Kidney (tissue), 14 donors: ENCODE measurements around the gene PIANP. TPM values are rescaled to one million over a fixed set of nuclear protein-coding genes. Genes with fewer than 3 reads are reported as not detected.

Source experiments
- DNase-seq, 5 donors: peaks; one replicate each; pipeline ENCODE4 v3.0.0-alpha.2; 2013 to 2020
- FAIRE-seq: peaks from 2 replicates; lab custom pipeline; 2012; peaks lifted over from hg19 to GRCh38; lab: Jason Lieb, UNC
- H3K27ac ChIP-seq, 2 donors: one replicate each; pipeline ENCODE4 v1.7.0; 2013; ENCODE audit warnings: low read depth in 2 of 2, low read length in 2 of 2, inconsistent platforms in 1 of 2
- H3K27me3 ChIP-seq: one replicate; pipeline ENCODE4 v1.7.1; 2013; ENCODE audit warnings: low read length, inconsistent platforms; ENCODE audit not compliant: control insufficient read depth, insufficient read depth
- H3K36me3 ChIP-seq, 3 donors: one replicate each; pipeline versions ENCODE4 v1.7.0 to v1.7.1; 2013; ENCODE audit warnings: low read length in 3 of 3, control low read depth in 1 of 3, inconsistent platforms in 1 of 3; ENCODE audit not compliant: insufficient read depth in 3 of 3, control insufficient read depth in 2 of 3
- H3K4me1 ChIP-seq, 3 donors: one replicate each; pipeline versions ENCODE4 v1.7.0 to v1.7.1; 2013; ENCODE audit warnings: low read length in 3 of 3, inconsistent platforms in 1 of 3, low read depth in 1 of 3; ENCODE audit not compliant: control insufficient read depth in 2 of 3, insufficient read depth in 2 of 3
- H3K4me3 ChIP-seq, 3 donors: one replicate each; pipeline versions ENCODE4 v1.7.0 to v1.8.1; 2013; ENCODE audit warnings: low read length in 3 of 3, control low read depth in 1 of 3, inconsistent platforms in 1 of 3
- H3K9ac ChIP-seq, 3 donors: one replicate each; pipeline versions ENCODE4 v1.7.0 to v1.7.1; 2013; ENCODE audit warnings: low read length in 3 of 3, control low read depth in 1 of 3, inconsistent platforms in 1 of 3
- H3K9me3 ChIP-seq, 3 donors: one replicate each; pipeline versions ENCODE4 v1.7.0 to v1.7.1; 2013; ENCODE audit warnings: low read length in 3 of 3, control low read depth in 1 of 3, inconsistent platforms in 1 of 3; ENCODE audit not compliant: control insufficient read depth in 2 of 3, insufficient read depth in 1 of 3
- intact Hi-C: fragments of 100-400 bp; cut with DNase I; formaldehyde crosslinking; loops from one replicate; pipeline ENCODE4 v1.11.1; 2022
- polyA plus RNA-seq: library from polyadenylated mRNA; stranded (reverse); fragments of 350-450 nt; fragmentation: Illumina TruSeq; extraction: RNeasy Lipid Tissue Mini Kit (QIAGEN cat#74804); gene quantifications from one replicate; pipeline ENCODE4 v1.2.3, GENCODE V29; 2014; ENCODE audit warnings: low read depth, low replicate concordance; ENCODE audit not compliant: insufficient read depth
- total RNA-seq: library from RNA; stranded (reverse); fragmentation: NEBNext Ultra II Directional; extraction: Animal tissue kit (Norgen Biotek cat#: 25700); gene quantifications from one replicate; pipeline ENCODE4 v1.2.1, GENCODE V29; 2021
- TF ChIP-seq, protein P1 (sequence below): IDR thresholded peaks from 3 replicates; pipeline ENCODE4 v1.5.1; 2012; ENCODE audit warnings: mild to moderate bottlenecking, moderate library complexity, borderline replicate concordance; ENCODE audit not compliant: insufficient read depth; ENCODE audit errors: extremely low read depth
- donor health status: control.
- donor health status: control.
- donor health status: control.
- donor health status: control.
- donor health status: control.
- donor health status: DM: yes; HTN: yes; CAD: no.
- donor health status: Normal renal cell carcinoma (clear cell type).

The PIANP gene
- total and polyA plus RNA-seq, 2 donors from 2014 or later, result 0.45 to 0.63 TPM

DNA sequence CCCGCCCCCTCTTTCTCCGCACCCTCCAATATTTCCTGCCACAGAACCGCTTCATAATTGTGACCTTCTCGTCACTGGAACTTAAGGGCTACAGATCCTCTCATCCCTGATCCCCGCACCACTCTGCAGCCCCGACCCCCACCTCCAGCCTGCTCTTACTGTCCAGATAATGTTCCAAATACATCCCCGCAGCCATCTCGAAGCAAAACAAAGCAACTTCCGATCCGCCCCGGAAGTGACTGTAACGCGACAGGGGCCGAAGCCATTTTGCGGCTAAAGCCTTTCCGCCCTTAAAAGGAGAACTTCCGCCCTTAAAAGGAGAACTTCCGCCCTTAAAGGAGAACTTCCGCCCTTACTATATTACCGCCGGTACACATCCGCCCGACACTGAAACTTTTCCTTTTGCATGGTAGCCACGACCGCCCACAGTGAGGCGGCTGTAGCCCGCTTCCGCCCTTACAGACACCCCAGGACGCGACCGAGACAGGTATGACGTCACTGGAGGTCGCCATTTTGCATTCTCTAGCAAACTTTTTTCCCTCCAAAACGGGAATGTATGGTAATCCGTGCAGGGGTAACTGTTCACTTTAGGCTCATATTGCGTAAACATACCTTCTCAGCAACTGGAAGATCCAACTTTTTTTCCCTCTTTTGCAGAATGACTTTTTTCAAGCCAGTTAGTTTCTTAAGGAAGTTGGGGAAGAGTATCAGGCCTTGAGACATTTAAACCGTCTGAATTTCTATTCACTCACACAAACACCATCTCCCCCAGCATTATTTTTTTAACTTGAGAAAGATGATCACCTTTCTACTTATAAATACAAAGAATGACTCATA is 37.5 kb downstream of the PIANP start, which contains the start of gene ING4:
TSS of gene ING4 (minus strand) at position 214 of the 837 bp plus-strand sequence. CDS start at position 196, 18 bp downstream.
- DNase-seq (peak; percentile 99 to 100 (median 99)), FAIRE-seq (peak; percentile 98)
- H3K4me1 ChIP-seq, result peaks cover 4 to 7% (median 6%) of the 10 kb centered on the region in 3 donors
- no peaks in the 10 kb centered on the region for H3K9me3 ChIP-seq
- peak within 1 kb of the TSS; percentile 81 to 89 (median 86) for H3K9ac ChIP-seq
- peak within 1 kb of the TSS; percentile 81 to 100 (median 89) for H3K4me3 ChIP-seq
- H3K27me3 ChIP-seq, result no peaks in the 10 kb centered on the region
- intact Hi-C loops, result no loop called here
- H3K27ac ChIP-seq, result peak within 1 kb of the TSS; percentile 57 to 91
- TF ChIP-seq, protein P1, sequence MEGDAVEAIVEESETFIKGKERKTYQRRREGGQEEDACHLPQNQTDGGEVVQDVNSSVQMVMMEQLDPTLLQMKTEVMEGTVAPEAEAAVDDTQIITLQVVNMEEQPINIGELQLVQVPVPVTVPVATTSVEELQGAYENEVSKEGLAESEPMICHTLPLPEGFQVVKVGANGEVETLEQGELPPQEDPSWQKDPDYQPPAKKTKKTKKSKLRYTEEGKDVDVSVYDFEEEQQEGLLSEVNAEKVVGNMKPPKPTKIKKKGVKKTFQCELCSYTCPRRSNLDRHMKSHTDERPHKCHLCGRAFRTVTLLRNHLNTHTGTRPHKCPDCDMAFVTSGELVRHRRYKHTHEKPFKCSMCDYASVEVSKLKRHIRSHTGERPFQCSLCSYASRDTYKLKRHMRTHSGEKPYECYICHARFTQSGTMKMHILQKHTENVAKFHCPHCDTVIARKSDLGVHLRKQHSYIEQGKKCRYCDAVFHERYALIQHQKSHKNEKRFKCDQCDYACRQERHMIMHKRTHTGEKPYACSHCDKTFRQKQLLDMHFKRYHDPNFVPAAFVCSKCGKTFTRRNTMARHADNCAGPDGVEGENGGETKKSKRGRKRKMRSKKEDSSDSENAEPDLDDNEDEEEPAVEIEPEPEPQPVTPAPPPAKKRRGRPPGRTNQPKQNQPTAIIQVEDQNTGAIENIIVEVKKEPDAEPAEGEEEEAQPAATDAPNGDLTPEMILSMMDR, result no peak
- peaks cover 0 to 12% (median 4%) of the 10 kb centered on the region in 3 donors for H3K36me3 ChIP-seq

DNA sequence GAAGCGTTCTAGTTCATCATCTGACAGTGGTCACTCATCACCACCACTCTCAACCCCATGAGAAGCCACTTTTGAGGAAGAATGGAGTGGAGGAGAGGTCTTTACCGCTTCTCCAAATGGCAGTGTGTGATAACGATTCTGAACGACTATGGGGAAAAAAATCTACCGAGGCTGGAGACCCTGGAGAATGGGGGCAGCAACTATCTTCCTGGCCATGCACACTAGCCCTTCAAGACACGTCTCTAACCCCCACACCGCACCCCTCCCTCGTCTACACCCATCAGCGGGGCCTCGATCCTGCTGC is 38.1 kb downstream of the PIANP start:
- Histone ChIP-seq H3K9me3 (no peaks in the 10 kb centered on the region), H3K36me3 (peaks cover 0 to 8% (median 4%) of the 10 kb centered on the region in 3 donors), H3K4me1 (peaks cover 4 to 7% (median 6%) of the 10 kb centered on the region in 3 donors), H3K9ac (peak overlapping the region; percentile 81 to 89 (median 86)), H3K4me3 (peak overlapping the region; percentile 81 to 100 (median 89)), H3K27ac (peak overlapping the region; percentile 36 to 91), H3K27me3 (no peaks in the 10 kb centered on the region)
- TF ChIP-seq, protein P1, result no peak
- FAIRE-seq, result no peak
- intact Hi-C loops, result no loop called here
- no peak for DNase-seq

DNA sequence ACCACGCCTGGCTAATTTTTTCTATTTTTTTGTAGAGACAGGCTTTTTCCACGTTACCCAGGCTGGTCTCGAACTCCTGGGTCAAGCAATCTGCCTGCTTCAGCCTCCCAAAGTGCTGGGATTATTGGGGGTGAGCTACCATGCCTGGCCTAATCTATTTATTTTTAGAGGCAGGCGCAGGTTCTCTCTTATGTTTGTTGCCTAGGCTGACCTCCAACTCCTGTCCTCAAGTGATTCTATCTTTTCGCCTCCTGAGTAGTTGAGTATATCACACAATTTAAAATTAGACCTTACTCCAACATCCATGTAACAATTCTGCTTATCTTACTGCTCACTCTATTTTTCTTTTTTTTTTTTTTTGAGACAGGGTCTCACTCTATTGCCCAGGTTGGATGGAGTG is 46.6 kb downstream of the PIANP start:
- DNase-seq (no peak), FAIRE-seq (no peak)
- Histone ChIP-seq H3K36me3 (peaks cover 5 to 40% (median 28%) of the 10 kb centered on the region in 3 donors), H3K27ac (no peak overlapping the region), H3K4me3 (no peak overlapping the region), H3K4me1 (no peaks in the 10 kb centered on the region), H3K9ac (no peak overlapping the region), H3K9me3 (no peaks in the 10 kb centered on the region), H3K27me3 (no peaks in the 10 kb centered on the region)
- TF ChIP-seq, protein P1, result no peak
- intact Hi-C loops, result no loop called here
